PC-9 (cell line): ENCODE results near the gene PKNOX2. TPM values are rescaled to one million over a fixed set of nuclear protein-coding genes. Genes with fewer than 3 reads are reported as not detected.

ENCODE experiments used
- BruUV-seq: library from RNA; stranded (reverse); fragments of 400-500 nt; replicated peaks from 2 replicates; lab custom pipeline; 2021; lab: Mats Ljungman, UMichigan
- CTCF ChIA-PET: fragments of 300-600 bp; sonication (Branson Sonifier 250); formaldehyde crosslinking; loops from one replicate; lab custom pipeline; 2022; ENCODE audit warnings: antibody characterized with exemption; lab: Charles Lee
- POLR2A ChIA-PET: fragments of 300-600 bp; sonication (Branson Sonifier 250); formaldehyde crosslinking; loops from one replicate; lab custom pipeline; 2022; ENCODE audit warnings: antibody characterized with exemption; ENCODE audit not compliant: unreplicated experiment; lab: Charles Lee
- DNase-seq, 2 experiments: peaks; one replicate each; pipeline versions ENCODE4 v3.0.0 to v3.0.0-alpha.2; 2015 to 2022; ENCODE audit warnings: mixed read lengths in 1 of 2
- H2AFZ ChIP-seq: fragments of 200-600 bp; sonication (generic); 2 replicates; pipeline ENCODE4 v1.8.1; 2017; ENCODE audit warnings: antibody characterized with exemption
- H3F3A ChIP-seq: fragments of 200-600 bp; sonication (generic); 2 replicates; pipeline ENCODE4 v1.8.1; 2017; ENCODE audit warnings: antibody characterized with exemption, mild to moderate bottlenecking, low read depth; ENCODE audit not compliant: insufficient read depth
- H3K27ac ChIP-seq: fragments of 200-600 bp; sonication (generic); 2 replicates; pipeline ENCODE4 v1.6.1; 2016; ENCODE audit warnings: mixed run types
- H3K27me3 ChIP-seq: fragments of 200-600 bp; sonication (generic); 2 replicates; pipeline ENCODE4 v1.6.1; 2016; ENCODE audit warnings: low read depth, mixed run types; ENCODE audit not compliant: insufficient read depth
- H3K36me3 ChIP-seq: fragments of 200-600 bp; sonication (generic); 2 replicates; pipeline ENCODE4 v1.6.1; 2016; ENCODE audit warnings: low read depth, mixed run types
- H3K4me1 ChIP-seq: fragments of 200-600 bp; sonication (generic); replicated peaks from 2 replicates; pipeline ENCODE4 v1.6.1; 2016; ENCODE audit warnings: mixed run types; ENCODE audit not compliant: insufficient read depth
- H3K4me2 ChIP-seq: fragments of 200-600 bp; sonication (generic); 2 replicates; pipeline ENCODE4 v1.6.1; 2017; ENCODE audit warnings: mixed run types
- H3K4me3 ChIP-seq: fragments of 200-600 bp; sonication (generic); 2 replicates; pipeline ENCODE4 v1.6.1; 2016; ENCODE audit warnings: mixed run types
- H3K79me2 ChIP-seq: fragments of 200-600 bp; sonication (generic); 2 replicates; pipeline ENCODE4 v1.6.1; 2017; ENCODE audit warnings: low read depth, mixed run types
- H3K9me2 ChIP-seq: fragments of 200-600 bp; sonication (generic); 2 replicates; pipeline ENCODE4 v1.8.1; 2017; ENCODE audit warnings: mild to moderate bottlenecking; ENCODE audit not compliant: insufficient read depth
- H3K9me3 ChIP-seq: fragments of 200-600 bp; sonication (generic); 2 replicates; pipeline ENCODE4 v1.8.1; 2016; ENCODE audit warnings: low read depth; ENCODE audit not compliant: insufficient read depth
- H4K20me1 ChIP-seq: fragments of 200-600 bp; sonication (generic); 2 replicates; pipeline ENCODE4 v1.8.1; 2017; ENCODE audit not compliant: insufficient read depth
- CTCF ChIP-seq: fragments of 200-600 bp; sonication (generic); conservative IDR thresholded peaks from 2 replicates; pipeline ENCODE4 v1.6.1; 2017; ENCODE audit warnings: mixed run types, antibody characterized with exemption, mild to moderate bottlenecking, moderate library complexity
- EZH2 ChIP-seq: fragments of 200-600 bp; sonication (generic); IDR thresholded peaks from 2 replicates; pipeline ENCODE4 v1.8.0; 2017; ENCODE audit warnings: antibody characterized with exemption, low read depth
- intact Hi-C: fragments of 100-400 bp; cut with micrococcal nuclease; formaldehyde crosslinking; loops from one replicate; pipeline ENCODE4 v1.10.0; 2022; ENCODE audit not compliant: unreplicated experiment
- total RNA-seq: library from RNA; stranded (reverse); gene quantifications from 2 replicates; pipeline ENCODE4 v1.2.3, GENCODE V29; 2021

The PKNOX2 gene
- total RNA-seq, 1 experiment from 2014 or later = not detected

- Histone ChIP-seq H3K9me2 (no peaks in the 10 kb centered on the region), H3K4me2 (no peak overlapping the region), H3K4me3 (no peak overlapping the region), H4K20me1 (no peaks in the 10 kb centered on the region), H3K9me3 (no peaks in the 10 kb centered on the region), H3K27me3 (peaks cover 3% of the 10 kb centered on the region; the same call in 1 of the 2 replicates), H3F3A (no peaks in the 10 kb centered on the region), H2AFZ (no peak overlapping the region), H3K36me3 (no peaks in the 10 kb centered on the region), H3K4me1 (no peaks in the 10 kb centered on the region), H3K27ac (no peak overlapping the region), H3K79me2 (no peaks in the 10 kb centered on the region)
- intact Hi-C loops = no loop called here
- ChIA-PET POLR2A (no interaction called here), CTCF (no interaction called here)
- DNase-seq = no peak
- TF ChIP-seq EZH2 (no peak), CTCF (no peak)
- no TSS peak for BruUV-seq
Measured at GRCh38 chr11:125457814-125458343, 293.3 kb downstream of the PKNOX2 start.

GRCh38 chr11:125460275-125460674, 295.7 kb downstream of the PKNOX2 start:
- CTCF ChIA-PET = no interaction called here
- H3K4me3 ChIP-seq = no peak overlapping the region
- H3K79me2 ChIP-seq = no peaks in the 10 kb centered on the region
- no TSS peak for BruUV-seq
- H3K27me3 ChIP-seq = peaks cover 3% of the 10 kb centered on the region; the same call in 1 of the 2 replicates
- no peaks in the 10 kb centered on the region for H3K9me3 ChIP-seq
- no peaks in the 10 kb centered on the region for H3F3A ChIP-seq
- H4K20me1 ChIP-seq = no peaks in the 10 kb centered on the region
- no peaks in the 10 kb centered on the region for H3K9me2 ChIP-seq
- no peaks in the 10 kb centered on the region for H3K36me3 ChIP-seq
- no peak overlapping the region for H3K27ac ChIP-seq
- DNase-seq = no peak
- POLR2A ChIA-PET = no interaction called here
- H2AFZ ChIP-seq = no peak overlapping the region
- no peak for TF ChIP-seq CTCF
- TF ChIP-seq EZH2 = no peak
- no peak overlapping the region for H3K4me2 ChIP-seq
- no peaks in the 10 kb centered on the region for H3K4me1 ChIP-seq
- intact Hi-C loops = no loop called here

GRCh38 chr11:125463590-125464269, 299.2 kb downstream of the PKNOX2 start:
- TF ChIP-seq EZH2 (no peak), CTCF (no peak)
- no peak for DNase-seq
- intact Hi-C loops = no loop called here
- Histone ChIP-seq H3K4me3 (no peak overlapping the region), H3K79me2 (no peaks in the 10 kb centered on the region), H3K27ac (no peak overlapping the region), H2AFZ (no peak overlapping the region), H3F3A (no peaks in the 10 kb centered on the region), H3K4me1 (no peaks in the 10 kb centered on the region), H3K9me2 (no peaks in the 10 kb centered on the region), H3K36me3 (no peaks in the 10 kb centered on the region), H4K20me1 (no peaks in the 10 kb centered on the region), H3K4me2 (no peak overlapping the region), H3K27me3 (0 out of 2 replicates have a peak, but pooled peaks cover 3% of the 10 kb centered on the region), H3K9me3 (no peaks in the 10 kb centered on the region)
- CTCF ChIA-PET = no interaction called here
- POLR2A ChIA-PET = no interaction called here
- BruUV-seq = no TSS peak
